Colonic mucosa (tissue), 4 donors: ENCODE data around the gene ZNRF2. TPM values are rescaled to one million over a fixed set of nuclear protein-coding genes. Genes with fewer than 3 reads are reported as not detected.
A peak's percentile ranks its signal among the peaks of the same experiment; 100 is the strongest.
"Not testable (repeated sequence)": the region's sequence is repeated elsewhere in the genome, so short reads cannot be mapped to it uniquely, and the experiment has no call there.

Experiments used
- DNase-seq: peaks from one replicate; pipeline ENCODE4 v3.0.0-alpha.2; 2020
- H3K27ac ChIP-seq: fragments of 200-600 bp; one replicate; pipeline ENCODE4 v1.8.0; 2021
- H3K27me3 ChIP-seq: fragments of 200-600 bp; one replicate; pipeline ENCODE4 v1.8.0; 2021
- H3K36me3 ChIP-seq: fragments of 200-600 bp; one replicate; pipeline ENCODE4 v1.8.0; 2021
- H3K4me1 ChIP-seq: fragments of 200-600 bp; one replicate; pipeline ENCODE4 v1.8.0; 2021; ENCODE audit warnings: mild to moderate bottlenecking
- H3K4me3 ChIP-seq: fragments of 200-600 bp; one replicate; pipeline ENCODE4 v1.8.0; 2021
- H3K9ac ChIP-seq, 2 donors: one replicate each; pipeline ENCODE4 v1.7.0; 2013; ENCODE audit warnings: control low read depth in 2 of 2, low read depth in 2 of 2, low read length in 2 of 2
- H3K9me3 ChIP-seq: fragments of 200-600 bp; one replicate; pipeline ENCODE4 v1.8.0; 2021
- intact Hi-C: fragments of 100-400 bp; cut with DNase I; formaldehyde crosslinking; loops from one replicate; pipeline ENCODE4 v1.14.1; 2022
- total RNA-seq, 2 donors: library from RNA; stranded (reverse); fragmentation: NEBNext Ultra II Directional in 1 of 2; extraction: Animal tissue kit (Norgen Biotek cat#: 25700) in 1 of 2; gene quantifications; one replicate each; pipeline ENCODE4 v1.2.1, GENCODE V29; 2021
- TF ChIP-seq, protein P1 (sequence below): fragments of 200-600 bp; IDR thresholded peaks from one replicate; pipeline ENCODE4 v1.8.0; 2022; ENCODE audit warnings: antibody characterized with exemption, mild to moderate bottlenecking
- donor health status: healthy.
- donor health status: DM: no; HTN: no; CAD: no.
- donor health status: DM: no; HTN: no; CAD: no.

ZNRF2 gene
- total RNA-seq, 2 donors from 2014 or later, result 42.4 to 45.9 TPM

DNA sequence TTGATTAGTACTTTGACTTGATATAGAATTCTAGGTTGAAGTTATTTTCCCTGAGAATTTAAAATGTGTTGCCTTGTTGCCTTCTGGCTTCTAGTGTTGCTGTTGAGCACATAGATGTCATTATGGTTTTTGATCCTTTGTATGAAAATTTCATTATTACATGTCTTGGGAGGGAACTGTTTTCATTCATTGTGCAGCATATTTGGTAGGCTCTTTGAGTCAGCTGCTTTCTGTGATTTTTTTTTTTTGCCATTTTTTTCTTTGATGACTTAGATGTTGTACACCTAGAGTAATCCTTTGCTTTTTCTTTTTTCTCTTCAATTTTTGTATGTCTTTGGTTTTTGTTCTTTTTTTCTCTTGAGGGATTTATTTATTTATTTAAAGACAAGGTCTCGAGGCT, 13.1 kb downstream of the ZNRF2 start:
- H3K36me3 ChIP-seq, H3K4me3 ChIP-seq, H3K4me1 ChIP-seq, H3K9me3 ChIP-seq, H3K9ac ChIP-seq, H3K27ac ChIP-seq, DNase-seq, intact Hi-C loops, H3K27me3 ChIP-seq: not testable (repeated sequence)

DNA sequence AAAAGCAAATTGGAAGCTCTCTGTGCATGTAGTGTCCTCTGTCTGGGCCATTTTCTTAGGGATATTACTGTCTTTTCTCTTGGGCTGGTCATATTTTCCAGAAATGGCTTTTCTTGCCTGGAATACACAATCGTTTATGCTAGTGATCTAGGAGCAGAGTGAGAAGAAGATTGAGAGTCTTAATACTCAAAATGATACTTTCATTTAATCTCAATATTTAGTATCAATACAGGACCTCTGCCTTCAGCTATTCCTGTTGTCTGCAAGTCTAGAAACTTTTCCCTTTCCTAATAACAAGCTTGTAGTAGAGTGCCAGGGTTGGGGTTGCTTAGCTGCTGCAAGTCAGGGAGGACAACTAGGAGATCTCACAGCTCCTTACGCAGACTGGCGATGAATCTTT, 14.0 kb downstream of the ZNRF2 start:
- H3K9me3 ChIP-seq, H3K4me1 ChIP-seq, DNase-seq, H3K27me3 ChIP-seq, H3K36me3 ChIP-seq, H3K9ac ChIP-seq, H3K4me3 ChIP-seq, H3K27ac ChIP-seq, intact Hi-C loops: not testable (repeated sequence)

DNA sequence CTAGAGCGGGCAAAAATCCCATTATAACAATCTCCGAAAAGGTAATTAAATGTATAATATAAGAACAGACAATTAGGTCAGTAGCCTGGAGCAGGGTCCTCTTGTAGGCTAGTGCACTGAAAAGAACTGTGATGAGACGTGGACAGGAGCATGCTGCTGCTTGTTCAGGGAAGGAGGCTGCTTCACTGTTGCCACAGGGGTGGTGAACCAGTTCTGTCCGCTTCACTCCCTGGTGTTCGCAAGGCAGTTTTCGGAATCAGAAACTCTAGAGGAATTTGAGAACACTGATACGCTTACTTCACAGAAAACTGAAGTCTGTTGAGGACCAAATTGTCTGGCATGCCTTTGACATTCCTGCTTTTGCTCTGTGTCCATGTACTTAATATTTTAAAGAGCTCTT, 17.4 kb downstream of the ZNRF2 start:
- Histone ChIP-seq H3K9me3 (no peaks in the 10 kb centered on the region), H3K4me1 (peaks cover 8% of the 10 kb centered on the region), H3K27ac (no peak overlapping the region), H3K27me3 (no peaks in the 10 kb centered on the region), H3K4me3 (no peak overlapping the region), H3K36me3 (no peaks in the 10 kb centered on the region), H3K9ac (no peak overlapping the region)
- DNase-seq, result no peak
- TF ChIP-seq, protein P1, sequence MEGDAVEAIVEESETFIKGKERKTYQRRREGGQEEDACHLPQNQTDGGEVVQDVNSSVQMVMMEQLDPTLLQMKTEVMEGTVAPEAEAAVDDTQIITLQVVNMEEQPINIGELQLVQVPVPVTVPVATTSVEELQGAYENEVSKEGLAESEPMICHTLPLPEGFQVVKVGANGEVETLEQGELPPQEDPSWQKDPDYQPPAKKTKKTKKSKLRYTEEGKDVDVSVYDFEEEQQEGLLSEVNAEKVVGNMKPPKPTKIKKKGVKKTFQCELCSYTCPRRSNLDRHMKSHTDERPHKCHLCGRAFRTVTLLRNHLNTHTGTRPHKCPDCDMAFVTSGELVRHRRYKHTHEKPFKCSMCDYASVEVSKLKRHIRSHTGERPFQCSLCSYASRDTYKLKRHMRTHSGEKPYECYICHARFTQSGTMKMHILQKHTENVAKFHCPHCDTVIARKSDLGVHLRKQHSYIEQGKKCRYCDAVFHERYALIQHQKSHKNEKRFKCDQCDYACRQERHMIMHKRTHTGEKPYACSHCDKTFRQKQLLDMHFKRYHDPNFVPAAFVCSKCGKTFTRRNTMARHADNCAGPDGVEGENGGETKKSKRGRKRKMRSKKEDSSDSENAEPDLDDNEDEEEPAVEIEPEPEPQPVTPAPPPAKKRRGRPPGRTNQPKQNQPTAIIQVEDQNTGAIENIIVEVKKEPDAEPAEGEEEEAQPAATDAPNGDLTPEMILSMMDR, result no peak
- intact Hi-C loops, result no loop called here

DNA sequence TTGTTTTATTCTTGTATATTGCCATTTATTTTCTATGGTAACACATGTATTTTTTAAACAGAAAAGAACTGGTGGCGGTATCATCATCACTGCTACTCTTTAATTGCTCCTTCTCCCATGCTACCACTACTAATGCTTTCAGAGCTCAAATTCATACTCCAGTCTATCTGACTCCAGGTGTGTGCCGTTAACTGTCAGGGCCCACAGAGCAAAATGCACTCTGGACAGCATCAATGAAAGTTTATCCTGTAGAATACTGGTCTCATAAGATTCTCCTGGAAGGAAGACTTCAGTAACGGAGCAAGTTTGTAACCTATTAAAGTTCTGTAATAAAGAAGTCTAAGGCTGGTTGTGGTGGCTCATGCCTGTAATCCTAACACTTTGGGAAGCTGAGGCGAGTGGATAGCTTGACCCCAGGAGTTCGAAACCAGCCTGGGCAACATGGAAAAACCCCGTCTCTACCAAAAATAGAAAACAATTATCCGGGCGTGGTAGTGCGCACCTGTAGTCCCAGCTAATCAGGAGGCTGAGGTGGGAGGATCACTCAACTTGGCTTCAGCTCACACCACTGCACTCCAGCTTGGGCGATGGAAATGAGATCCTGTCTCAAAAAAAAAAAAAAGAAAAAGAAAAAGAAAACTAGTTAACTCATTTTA, 18.4 kb downstream of the ZNRF2 start:
- Histone ChIP-seq H3K4me1 (peaks cover 8% of the 10 kb centered on the region), H3K4me3 (no peak overlapping the region), H3K36me3 (no peaks in the 10 kb centered on the region), H3K9ac (no peak overlapping the region), H3K27ac (no peak overlapping the region), H3K27me3 (no peaks in the 10 kb centered on the region), H3K9me3 (no peaks in the 10 kb centered on the region)
- intact Hi-C loops, result no loop called here
- TF ChIP-seq, protein P1, result no peak
- no peak for DNase-seq

DNA sequence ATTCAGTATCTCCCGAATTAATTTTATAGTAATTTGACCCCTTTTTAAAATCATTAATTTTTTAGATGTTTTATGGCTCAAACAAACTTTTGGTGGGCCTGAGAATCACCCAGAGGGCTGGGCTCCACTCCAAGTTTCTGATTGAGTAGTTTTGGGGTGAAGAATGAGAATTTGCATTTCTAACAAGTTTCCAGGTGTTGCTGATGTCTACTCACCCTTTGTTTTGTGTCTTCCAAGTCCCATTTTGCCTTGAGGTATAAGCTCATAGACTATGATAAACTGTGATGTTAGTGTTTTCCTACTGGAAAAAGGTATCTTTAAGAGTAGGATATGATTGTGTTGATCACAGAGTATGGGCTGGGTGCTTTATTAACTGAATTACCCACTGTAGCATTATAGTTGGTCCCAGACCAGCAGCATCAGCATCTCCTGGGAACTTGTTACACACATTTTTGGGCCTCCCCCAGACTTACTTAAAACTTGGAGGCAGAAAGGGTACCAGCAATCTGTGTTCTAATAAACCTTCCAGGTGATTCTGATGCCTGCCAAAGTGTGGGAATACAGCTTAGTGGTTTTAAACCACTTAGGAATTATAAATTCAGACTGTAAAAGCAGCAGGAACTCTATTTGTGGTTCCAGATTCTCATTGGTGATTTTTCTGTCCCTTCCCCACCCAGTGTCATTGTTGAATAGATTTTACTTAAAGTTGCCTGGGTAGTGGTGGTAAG, 19.1 kb downstream of the ZNRF2 start:
- peaks cover 8% of the 10 kb centered on the region for H3K4me1 ChIP-seq
- TF ChIP-seq, protein P1, result no peak

DNA sequence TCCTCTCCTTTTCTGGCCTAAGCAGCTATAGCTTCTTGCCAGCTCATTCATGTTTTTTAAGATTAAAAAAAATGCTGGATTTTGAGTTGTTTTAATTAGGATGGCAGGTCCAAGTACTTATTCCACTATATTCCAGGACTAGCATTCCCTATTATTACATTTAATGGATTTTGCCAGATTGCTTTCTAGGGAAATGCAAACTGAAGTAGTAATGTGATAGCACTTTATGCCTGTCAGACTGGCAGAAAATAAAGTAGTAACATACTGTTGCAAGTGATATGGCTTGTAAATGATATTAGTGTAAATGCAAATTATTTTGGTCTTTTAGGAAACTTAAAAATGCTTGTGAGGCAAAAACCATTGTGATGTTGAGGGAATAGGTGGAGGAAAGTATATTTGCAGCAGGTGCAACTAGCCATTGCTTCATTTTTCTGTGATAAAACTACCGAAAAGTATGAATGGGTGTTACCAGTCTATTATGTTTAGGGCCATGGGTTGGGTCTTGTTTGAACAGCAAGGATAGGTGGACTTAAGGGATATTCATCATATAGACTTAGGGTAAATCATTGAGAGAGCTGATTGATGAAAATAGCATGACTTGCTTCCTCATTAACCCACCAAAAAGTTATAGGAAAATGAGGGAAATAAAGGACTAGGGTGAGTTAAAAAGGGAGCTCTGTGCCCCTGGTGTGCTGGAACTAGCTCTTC, 19.9 kb downstream of the ZNRF2 start:
- peaks cover 8% of the 10 kb centered on the region for H3K4me1 ChIP-seq
- H3K36me3 ChIP-seq, result no peaks in the 10 kb centered on the region
- intact Hi-C loops, result no loop called here
- H3K27ac ChIP-seq, result peak overlapping the region; percentile 43
- H3K9me3 ChIP-seq, result no peaks in the 10 kb centered on the region
- no peak for DNase-seq
- no peak overlapping the region for H3K4me3 ChIP-seq
- H3K9ac ChIP-seq, result no peak overlapping the region
- TF ChIP-seq, protein P1, result no peak
- no peaks in the 10 kb centered on the region for H3K27me3 ChIP-seq

More for the DNA sequence above, 19.1 kb downstream of the ZNRF2 start:
- no peak for DNase-seq
- no peaks in the 10 kb centered on the region for H3K9me3 ChIP-seq
- no peak overlapping the region for H3K4me3 ChIP-seq
- no peaks in the 10 kb centered on the region for H3K27me3 ChIP-seq
- peak overlapping the region; percentile 43 for H3K27ac ChIP-seq
- no peaks in the 10 kb centered on the region for H3K36me3 ChIP-seq
- no peak overlapping the region for H3K9ac ChIP-seq
- intact Hi-C loops, result no loop called here
